PC-9 (cell line): ENCODE results near the gene NBEAL2. TPM values are rescaled to one million over a fixed set of nuclear protein-coding genes. Genes with fewer than 3 reads are reported as not detected.

Experiments
- BruUV-seq: library from RNA; stranded (reverse); fragments of 400-500 nt; replicated peaks from 2 replicates; lab custom pipeline; 2021; lab: Mats Ljungman, UMichigan
- CTCF ChIA-PET: fragments of 300-600 bp; sonication (Branson Sonifier 250); formaldehyde crosslinking; loops from one replicate; lab custom pipeline; 2022; ENCODE audit warnings: antibody characterized with exemption; lab: Charles Lee
- POLR2A ChIA-PET: fragments of 300-600 bp; sonication (Branson Sonifier 250); formaldehyde crosslinking; loops from one replicate; lab custom pipeline; 2022; ENCODE audit warnings: antibody characterized with exemption; ENCODE audit not compliant: unreplicated experiment; lab: Charles Lee
- DNase-seq, 2 experiments: peaks; one replicate each; pipeline versions ENCODE4 v3.0.0 to v3.0.0-alpha.2; 2015 to 2022; ENCODE audit warnings: mixed read lengths in 1 of 2
- H2AFZ ChIP-seq: fragments of 200-600 bp; sonication (generic); 2 replicates; pipeline ENCODE4 v1.8.1; 2017; ENCODE audit warnings: antibody characterized with exemption
- H3F3A ChIP-seq: fragments of 200-600 bp; sonication (generic); 2 replicates; pipeline ENCODE4 v1.8.1; 2017; ENCODE audit warnings: antibody characterized with exemption, mild to moderate bottlenecking, low read depth; ENCODE audit not compliant: insufficient read depth
- H3K27ac ChIP-seq: fragments of 200-600 bp; sonication (generic); 2 replicates; pipeline ENCODE4 v1.6.1; 2016; ENCODE audit warnings: mixed run types
- H3K27me3 ChIP-seq: fragments of 200-600 bp; sonication (generic); 2 replicates; pipeline ENCODE4 v1.6.1; 2016; ENCODE audit warnings: low read depth, mixed run types; ENCODE audit not compliant: insufficient read depth
- H3K36me3 ChIP-seq: fragments of 200-600 bp; sonication (generic); 2 replicates; pipeline ENCODE4 v1.6.1; 2016; ENCODE audit warnings: low read depth, mixed run types
- H3K4me1 ChIP-seq: fragments of 200-600 bp; sonication (generic); replicated peaks from 2 replicates; pipeline ENCODE4 v1.6.1; 2016; ENCODE audit warnings: mixed run types; ENCODE audit not compliant: insufficient read depth
- H3K4me2 ChIP-seq: fragments of 200-600 bp; sonication (generic); 2 replicates; pipeline ENCODE4 v1.6.1; 2017; ENCODE audit warnings: mixed run types
- H3K4me3 ChIP-seq: fragments of 200-600 bp; sonication (generic); 2 replicates; pipeline ENCODE4 v1.6.1; 2016; ENCODE audit warnings: mixed run types
- H3K79me2 ChIP-seq: fragments of 200-600 bp; sonication (generic); 2 replicates; pipeline ENCODE4 v1.6.1; 2017; ENCODE audit warnings: low read depth, mixed run types
- H3K9me2 ChIP-seq: fragments of 200-600 bp; sonication (generic); 2 replicates; pipeline ENCODE4 v1.8.1; 2017; ENCODE audit warnings: mild to moderate bottlenecking; ENCODE audit not compliant: insufficient read depth
- H3K9me3 ChIP-seq: fragments of 200-600 bp; sonication (generic); 2 replicates; pipeline ENCODE4 v1.8.1; 2016; ENCODE audit warnings: low read depth; ENCODE audit not compliant: insufficient read depth
- H4K20me1 ChIP-seq: fragments of 200-600 bp; sonication (generic); 2 replicates; pipeline ENCODE4 v1.8.1; 2017; ENCODE audit not compliant: insufficient read depth
- EZH2 ChIP-seq: fragments of 200-600 bp; sonication (generic); IDR thresholded peaks from 2 replicates; pipeline ENCODE4 v1.8.0; 2017; ENCODE audit warnings: antibody characterized with exemption, low read depth
- intact Hi-C: fragments of 100-400 bp; cut with micrococcal nuclease; formaldehyde crosslinking; loops from one replicate; pipeline ENCODE4 v1.10.0; 2022; ENCODE audit not compliant: unreplicated experiment
- total RNA-seq: library from RNA; stranded (reverse); gene quantifications from 2 replicates; pipeline ENCODE4 v1.2.3, GENCODE V29; 2021
- TF ChIP-seq, protein P1 (sequence below): fragments of 200-600 bp; sonication (generic); conservative IDR thresholded peaks from 2 replicates; pipeline ENCODE4 v1.6.1; 2017; ENCODE audit warnings: mixed run types, antibody characterized with exemption, mild to moderate bottlenecking, moderate library complexity

The NBEAL2 gene
- total RNA-seq, 1 experiment from 2014 or later: 81.0 TPM

DNA sequence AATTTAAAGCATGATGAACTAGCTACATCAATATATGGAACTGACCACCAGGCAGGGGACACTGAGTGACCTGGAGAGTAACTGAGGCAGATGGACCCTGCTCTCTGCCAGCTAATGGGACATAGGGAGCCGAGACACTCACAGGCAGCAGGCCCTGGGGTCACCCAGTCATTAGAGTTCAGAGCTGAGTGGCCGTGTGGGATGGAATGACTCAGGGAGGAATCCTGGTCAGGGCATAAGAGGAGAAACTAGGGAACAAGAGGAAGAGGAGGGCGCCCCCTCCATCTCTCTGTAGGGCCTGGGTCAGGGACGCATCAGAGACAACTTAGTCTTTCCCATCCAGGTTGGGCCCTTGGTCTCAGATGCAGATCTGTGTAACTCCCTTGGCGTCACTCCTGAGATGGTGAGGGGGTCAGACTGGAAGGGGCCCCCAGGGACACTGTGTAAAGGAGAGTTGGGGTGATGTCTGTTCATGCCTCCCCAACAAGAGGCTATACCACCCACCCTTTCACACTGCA lies 42.7 kb upstream of the NBEAL2 start:
- no peak for TF ChIP-seq EZH2
- TF ChIP-seq, protein P1, sequence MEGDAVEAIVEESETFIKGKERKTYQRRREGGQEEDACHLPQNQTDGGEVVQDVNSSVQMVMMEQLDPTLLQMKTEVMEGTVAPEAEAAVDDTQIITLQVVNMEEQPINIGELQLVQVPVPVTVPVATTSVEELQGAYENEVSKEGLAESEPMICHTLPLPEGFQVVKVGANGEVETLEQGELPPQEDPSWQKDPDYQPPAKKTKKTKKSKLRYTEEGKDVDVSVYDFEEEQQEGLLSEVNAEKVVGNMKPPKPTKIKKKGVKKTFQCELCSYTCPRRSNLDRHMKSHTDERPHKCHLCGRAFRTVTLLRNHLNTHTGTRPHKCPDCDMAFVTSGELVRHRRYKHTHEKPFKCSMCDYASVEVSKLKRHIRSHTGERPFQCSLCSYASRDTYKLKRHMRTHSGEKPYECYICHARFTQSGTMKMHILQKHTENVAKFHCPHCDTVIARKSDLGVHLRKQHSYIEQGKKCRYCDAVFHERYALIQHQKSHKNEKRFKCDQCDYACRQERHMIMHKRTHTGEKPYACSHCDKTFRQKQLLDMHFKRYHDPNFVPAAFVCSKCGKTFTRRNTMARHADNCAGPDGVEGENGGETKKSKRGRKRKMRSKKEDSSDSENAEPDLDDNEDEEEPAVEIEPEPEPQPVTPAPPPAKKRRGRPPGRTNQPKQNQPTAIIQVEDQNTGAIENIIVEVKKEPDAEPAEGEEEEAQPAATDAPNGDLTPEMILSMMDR: no peak
- H3F3A ChIP-seq: peaks cover 29% of the 10 kb centered on the region
- no peak overlapping the region for H3K4me2 ChIP-seq
- no TSS peak for BruUV-seq
- H2AFZ ChIP-seq: no peak overlapping the region
- H3K4me1 ChIP-seq: peaks cover 48% of the 10 kb centered on the region
- no peaks in the 10 kb centered on the region for H3K9me2 ChIP-seq
- CTCF ChIA-PET: interaction anchor here (1.8 to 2.0 kb wide), 2 partner anchors 11 to 45 kb away, joined by 11 to 12 read pairs; no protein-coding TSS in a partner anchor
- POLR2A ChIA-PET: interaction anchor here (0.6 kb wide), 1 partner anchor 63 kb away, joined by 4 read pairs; no protein-coding TSS in a partner anchor
- H3K9me3 ChIP-seq: no peaks in the 10 kb centered on the region
- H3K79me2 ChIP-seq: peaks cover 49% of the 10 kb centered on the region
- H3K27ac ChIP-seq: 0 out of 2 replicates have a peak overlapping the region, but pooled peaks have one; percentile 20
- intact Hi-C loops: no loop called here
- H3K27me3 ChIP-seq: no peaks in the 10 kb centered on the region
- no peak overlapping the region for H3K4me3 ChIP-seq
- no peak for DNase-seq
- H4K20me1 ChIP-seq: no peaks in the 10 kb centered on the region; the same call in 1 of the 2 replicates
- no peaks in the 10 kb centered on the region for H3K36me3 ChIP-seq

DNA sequence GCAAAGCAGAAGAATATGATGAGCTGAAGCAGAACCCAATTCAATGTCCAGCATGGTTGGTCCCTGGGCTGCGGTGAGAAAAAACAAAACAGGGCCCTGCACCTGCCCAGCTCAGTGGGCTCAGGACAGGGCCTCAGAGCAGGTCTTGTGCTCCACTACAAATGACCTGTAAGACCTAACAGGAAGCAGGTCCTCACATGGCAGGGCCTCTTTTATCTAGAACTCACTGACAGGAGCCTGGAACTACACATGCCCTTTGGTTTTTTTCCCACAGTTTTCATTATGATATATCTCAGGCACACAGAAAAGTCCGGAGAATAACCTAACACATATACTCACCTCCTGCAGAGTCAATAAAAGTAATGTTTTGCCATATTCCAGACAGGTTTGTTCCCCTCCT lies 41.3 kb upstream of the NBEAL2 start:
- no TSS peak for BruUV-seq
- H3K9me3 ChIP-seq: no peaks in the 10 kb centered on the region
- peaks cover 51% of the 10 kb centered on the region for H3K79me2 ChIP-seq
- no peak for DNase-seq
- intact Hi-C loops: no loop called here
- H3K9me2 ChIP-seq: no peaks in the 10 kb centered on the region
- POLR2A ChIA-PET: no interaction called here
- H3K27ac ChIP-seq: no peak overlapping the region
- H3K4me1 ChIP-seq: peaks cover 40% of the 10 kb centered on the region
- no peak overlapping the region for H3K4me2 ChIP-seq
- H4K20me1 ChIP-seq: no peaks in the 10 kb centered on the region; the same call in 1 of the 2 replicates
- H3K27me3 ChIP-seq: no peaks in the 10 kb centered on the region
- H3F3A ChIP-seq: peaks cover 16% of the 10 kb centered on the region; the same call in 1 of the 2 replicates
- H3K36me3 ChIP-seq: no peaks in the 10 kb centered on the region
- CTCF ChIA-PET: interaction anchor here (0.5 to 0.7 kb wide), 3 partner anchors 14 to 373 kb away, joined by 3 to 6 read pairs (median 4); no protein-coding TSS in a partner anchor
- TF ChIP-seq, protein P1: no peak
- no peak for TF ChIP-seq EZH2
- no peak overlapping the region for H3K4me3 ChIP-seq
- H2AFZ ChIP-seq: no peak overlapping the region

DNA sequence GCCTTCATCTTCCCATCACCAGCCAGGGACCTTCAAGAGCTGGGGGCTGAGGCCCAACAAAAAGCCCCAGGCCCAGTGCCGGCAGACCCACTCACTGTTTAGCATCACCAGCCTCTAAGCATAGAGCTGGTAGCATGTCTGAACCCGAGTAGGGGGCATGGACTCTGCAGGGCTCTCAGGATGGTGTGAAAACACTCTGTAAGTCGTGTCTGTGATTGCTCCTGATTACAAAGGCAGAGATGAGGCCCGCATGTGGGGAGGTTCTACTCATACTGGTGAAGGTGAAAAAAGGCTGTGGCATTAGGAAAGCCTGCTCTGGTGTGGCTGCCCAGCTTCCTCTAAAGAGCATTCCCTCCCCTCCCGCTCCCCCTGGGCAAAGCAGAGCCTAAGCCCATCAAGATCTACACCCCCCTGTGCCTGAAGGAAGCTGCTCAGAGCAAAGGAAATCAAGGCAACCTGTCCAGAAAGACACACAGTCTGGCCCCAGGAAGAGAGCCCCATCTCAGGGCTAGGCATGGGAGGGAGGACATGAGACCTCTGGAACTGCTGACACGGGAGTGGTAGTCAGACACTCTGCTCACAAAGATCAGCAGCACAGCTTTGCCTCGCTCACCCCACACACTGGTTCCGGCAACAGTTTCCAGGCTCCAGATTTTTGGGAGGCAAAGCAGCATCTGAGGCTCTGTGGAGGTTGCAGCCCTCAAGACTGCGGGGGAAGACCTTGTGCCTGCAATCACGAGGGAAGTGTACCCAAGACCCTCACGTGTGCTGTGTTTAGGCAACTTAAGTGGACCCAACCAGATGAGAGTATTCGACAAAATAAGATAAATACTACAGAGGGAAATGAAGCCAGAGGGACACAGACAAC lies 39.7 kb upstream of the NBEAL2 start:
- POLR2A ChIA-PET: interaction anchor here (0.5 kb wide), 1 partner anchor 392 kb away, joined by 3 read pairs; no protein-coding TSS in a partner anchor
- H2AFZ ChIP-seq: no peak overlapping the region
- TF ChIP-seq, protein P1: no peak
- no peak for TF ChIP-seq EZH2
- peaks cover 24% of the 10 kb centered on the region; the same call in 1 of the 2 replicates for H3F3A ChIP-seq
- no peaks in the 10 kb centered on the region for H3K9me2 ChIP-seq
- H4K20me1 ChIP-seq: peaks cover 5% of the 10 kb centered on the region; the same call in 1 of the 2 replicates
- H3K79me2 ChIP-seq: peaks cover 52% of the 10 kb centered on the region
- BruUV-seq: no TSS peak
- H3K4me3 ChIP-seq: no peak overlapping the region
- H3K4me2 ChIP-seq: no peak overlapping the region
- no peaks in the 10 kb centered on the region for H3K27me3 ChIP-seq
- no peaks in the 10 kb centered on the region for H3K36me3 ChIP-seq
- H3K9me3 ChIP-seq: no peaks in the 10 kb centered on the region
- peaks cover 40% of the 10 kb centered on the region for H3K4me1 ChIP-seq
- H3K27ac ChIP-seq: no peak overlapping the region
- CTCF ChIA-PET: no interaction called here
- no peak for DNase-seq
- intact Hi-C loops: loop anchor here (10.0 kb wide), 1 partner anchor 575 kb away; the partner anchor contains the start of gene ELP6
